ENCODE results near the gene MTOR.

- TF ChIP-seq EZH2phosphoT487 (IDR thresholded peaks at IDR 0.05; ENCODE audit: insufficient read depth, low read depth), result no peak
- TF ChIP-seq EZH2 (IDR thresholded peaks at IDR 0.05; ENCODE audit: insufficient read depth, poor library complexity, severe bottlenecking), result no peak
Observed at GRCh38 chr1:11180342-11180744, 82.0 kb downstream of the MTOR start.
